HG03439 (cell line): Measurements from ENCODE around the gene FEZF1.
"Not testable (repeated sequence)": the region's sequence is repeated elsewhere in the genome, so short reads cannot be mapped to it uniquely, and the experiment has no call there.

ENCODE experiments used
- ATAC-seq: cut with Tn5 transposase; IDR thresholded peaks from one replicate; pipeline ENCODE4 v1.9.1; 2021; ENCODE audit warnings: mild to moderate bottlenecking, moderate library complexity; ENCODE audit not compliant: unreplicated experiment

Gene FEZF1

DNA sequence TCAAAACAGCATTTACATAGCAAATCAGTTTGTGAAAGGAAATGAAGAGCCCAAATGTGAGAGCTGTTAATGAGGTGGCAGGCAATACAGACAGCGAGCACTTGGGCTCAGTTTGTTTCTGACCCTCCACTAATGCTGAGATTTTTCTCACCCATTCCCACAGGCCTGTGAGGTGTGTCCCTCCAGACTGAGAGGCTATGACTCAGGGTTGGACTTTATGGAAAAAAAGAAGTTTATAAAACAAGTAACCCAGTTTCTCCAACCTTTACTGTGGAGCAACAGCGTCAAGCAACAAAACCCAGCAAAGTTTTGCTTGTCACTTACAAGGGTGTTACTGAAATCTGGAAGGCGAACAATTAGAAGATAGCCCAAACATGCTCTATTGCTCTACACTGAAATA lies 4.9 kb upstream of the FEZF1 start:
- ATAC-seq: no peak

DNA sequence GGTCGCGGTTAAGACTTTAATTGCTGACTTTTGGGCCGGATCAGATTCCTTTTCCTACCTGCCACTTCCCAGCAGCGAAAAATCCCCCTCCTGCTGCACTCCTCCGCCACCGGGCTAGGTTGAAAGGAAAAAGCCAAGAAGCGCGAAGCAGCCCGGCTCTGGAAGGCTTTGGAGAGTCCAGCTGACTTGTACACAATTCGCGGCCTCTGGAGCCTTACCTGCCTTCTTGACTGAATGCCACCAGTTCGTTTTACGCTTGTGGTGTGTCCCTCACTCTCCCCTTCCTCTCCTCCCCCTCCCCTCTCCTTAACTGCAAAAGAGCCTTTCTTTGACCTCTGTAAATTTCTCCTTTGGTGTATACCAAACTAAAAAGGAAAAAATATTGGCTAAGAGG lies 2.7 kb upstream of the FEZF1 start:
- ATAC-seq: no peak

- no peak for ATAC-seq
Observed at GRCh38 chr7:122306320-122307227, 2.0 kb upstream of the FEZF1 start.

DNA sequence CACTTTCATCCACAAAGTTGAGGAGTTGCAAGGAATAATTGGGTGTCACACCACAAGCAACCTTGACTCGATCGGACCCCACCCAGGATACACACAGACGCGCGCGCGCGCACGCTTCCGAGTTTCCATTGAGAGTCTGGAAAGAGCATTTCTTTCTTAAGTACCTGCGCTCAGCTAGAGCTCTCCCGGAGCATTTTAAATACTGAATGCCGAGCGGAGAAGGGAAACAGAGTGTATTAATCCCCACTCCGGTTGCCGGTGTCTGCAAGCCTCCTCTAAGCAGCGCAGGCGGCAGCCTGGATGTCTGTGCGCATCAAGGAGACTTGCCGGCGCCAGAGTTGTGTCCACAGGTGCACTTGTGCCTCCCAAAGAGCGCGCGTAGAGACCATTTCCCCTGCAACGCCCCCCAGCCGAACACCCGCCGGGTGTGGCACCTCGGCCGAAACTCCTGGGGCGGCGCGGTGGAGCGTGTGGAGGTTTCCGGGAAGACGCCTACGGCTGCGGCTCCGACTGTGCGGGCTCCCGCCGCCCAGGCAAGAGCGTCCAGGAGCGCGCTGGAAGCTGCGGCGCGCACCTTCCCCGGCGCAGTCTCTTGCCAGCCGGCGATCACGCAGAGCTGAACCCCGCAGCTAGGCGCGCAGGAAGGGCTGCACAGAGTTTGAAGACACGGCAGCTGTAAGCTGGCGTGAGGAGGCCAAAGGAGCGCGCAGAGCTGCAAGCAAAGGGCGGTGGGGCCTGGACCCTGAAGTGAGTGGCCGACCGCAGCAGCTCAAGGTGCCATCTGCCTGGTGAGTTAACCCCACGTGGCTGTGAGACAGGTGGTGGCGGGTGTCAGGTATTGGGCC lies 1.1 kb upstream of the FEZF1 start:
- ATAC-seq: no peak

- ATAC-seq: no peak
Observed at GRCh38 chr7:122304996-122305421, 459 bp upstream of the FEZF1 start.

DNA sequence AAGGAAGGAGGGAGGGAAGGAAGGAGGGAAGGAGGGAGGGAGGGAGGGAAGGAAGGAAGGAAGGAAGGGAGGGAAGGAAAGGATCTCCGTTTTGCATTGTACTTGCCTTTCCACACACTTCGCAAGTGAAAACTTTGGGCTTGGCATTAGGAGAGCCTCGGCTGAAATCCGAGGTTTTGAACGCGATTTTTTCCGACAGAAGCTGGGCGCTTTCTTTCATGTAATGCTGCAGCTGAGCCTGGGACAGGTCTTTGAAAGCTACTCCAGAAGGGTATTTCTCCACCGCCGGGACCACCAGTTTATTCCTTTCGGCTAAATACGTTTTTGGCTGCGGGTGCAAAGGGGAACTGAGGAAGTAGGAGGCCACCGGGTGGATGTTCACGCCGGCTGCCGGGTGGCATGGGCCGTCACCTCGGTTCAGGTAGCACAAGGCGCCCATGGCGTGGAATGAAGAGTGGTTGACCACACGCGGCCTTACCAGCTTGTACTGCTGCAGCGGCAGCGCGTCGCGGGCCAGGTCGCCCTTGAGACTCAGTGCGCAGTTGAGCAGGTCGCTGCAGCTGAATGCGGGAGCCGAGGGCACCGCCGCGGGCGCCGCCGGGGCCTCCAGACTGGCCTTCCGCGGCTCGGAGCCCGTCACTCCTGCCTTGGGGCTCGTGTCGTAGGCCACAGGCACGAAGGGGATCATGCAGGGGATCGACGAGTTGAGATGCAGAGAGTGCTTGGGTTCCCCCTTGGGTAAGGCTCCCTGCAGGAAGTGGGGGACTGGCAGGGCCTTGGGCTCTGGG lies 825 bp downstream of the FEZF1 start:
- ATAC-seq: no peak

- ATAC-seq: no peak
Observed at GRCh38 chr7:122302761-122303530, 1.6 kb downstream of the FEZF1 start.

DNA sequence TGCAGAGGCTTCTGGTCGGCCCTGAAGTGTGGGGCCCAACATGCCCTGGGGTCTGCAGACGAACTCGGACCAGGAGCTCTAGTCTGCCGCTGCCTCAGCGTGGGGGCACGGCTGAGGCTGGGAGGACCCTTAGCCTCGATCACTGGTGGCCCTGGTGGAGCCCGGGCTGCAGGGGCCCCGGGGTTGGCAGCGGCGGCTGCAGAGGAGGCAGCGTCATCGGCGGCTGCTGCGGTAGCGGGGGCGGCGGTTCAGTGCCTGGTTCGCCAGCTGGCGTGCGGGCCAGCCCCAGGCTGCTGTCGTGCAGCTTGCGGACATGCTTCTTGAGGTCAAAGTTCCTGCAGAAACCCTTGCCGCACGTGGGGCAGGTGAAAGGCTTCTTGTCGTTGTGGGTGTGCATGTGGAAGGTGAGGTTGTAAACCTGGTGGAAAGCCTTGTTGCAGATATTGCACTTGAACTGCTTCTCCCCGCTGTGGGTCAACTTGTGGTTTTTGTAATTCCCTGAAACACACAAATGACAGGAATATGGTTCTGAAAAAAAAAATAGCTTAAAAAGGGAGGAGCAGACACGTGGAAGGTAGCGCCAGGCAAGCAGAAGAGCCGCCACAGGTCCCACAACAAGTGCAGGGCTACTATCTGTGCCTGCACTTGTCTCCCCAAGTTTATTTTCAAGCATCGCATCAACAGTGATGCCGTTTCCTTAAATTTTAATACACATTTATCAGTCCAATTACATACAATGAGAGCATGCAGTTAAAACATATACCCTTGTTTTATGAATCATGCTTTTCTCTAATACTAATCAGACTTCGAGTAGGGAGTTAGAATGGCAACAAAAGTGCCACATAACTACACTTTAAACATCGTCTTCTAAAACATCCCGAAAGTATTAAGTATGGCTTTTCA lies 2.4 kb downstream of the FEZF1 start:
- ATAC-seq: no peak

- no peak for ATAC-seq
Observed at GRCh38 chr7:122300956-122301833, 3.4 kb downstream of the FEZF1 start.

- ATAC-seq: no peak
Observed at GRCh38 chr7:122300211-122300932, 4.2 kb downstream of the FEZF1 start.

DNA sequence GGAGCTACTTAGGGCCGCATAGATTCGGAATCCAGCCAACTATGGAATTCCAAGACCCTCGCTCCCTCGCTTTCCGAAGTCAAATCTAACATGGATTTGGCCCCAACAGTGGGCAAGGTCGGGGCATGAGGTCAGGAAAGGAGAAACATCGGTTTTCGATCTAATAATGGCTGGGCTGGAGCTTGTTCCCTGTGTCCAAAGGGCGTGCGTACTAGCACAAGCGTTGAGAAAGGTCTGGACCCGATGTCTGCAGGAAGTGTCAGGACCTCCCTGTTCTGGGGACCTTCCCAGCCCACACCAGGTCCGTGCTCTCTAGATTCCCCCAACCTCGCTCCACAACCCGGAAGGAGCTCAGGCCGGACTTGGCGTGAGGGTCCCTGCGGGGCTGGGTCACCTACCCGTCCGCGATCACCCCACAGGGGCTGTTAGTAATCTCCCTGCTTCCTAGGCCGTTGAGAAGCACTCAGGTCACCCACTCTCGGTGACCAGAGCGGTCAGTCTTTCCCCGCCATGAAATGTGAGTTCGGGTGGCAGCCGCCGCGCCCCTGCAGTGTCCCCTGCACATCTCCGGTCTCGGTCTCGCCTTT lies 4.8 kb downstream of the FEZF1 start:
- no peak for ATAC-seq

- ATAC-seq: no peak
Observed at GRCh38 chr7:122298618-122299017, 5.9 kb downstream of the FEZF1 start.

- ATAC-seq: no peak
Observed at GRCh38 chr7:122298131-122298530, 6.4 kb downstream of the FEZF1 start.

GRCh38 chr7:122291189-122291588 lies 13.4 kb downstream of the FEZF1 start:
- no peak for ATAC-seq

DNA sequence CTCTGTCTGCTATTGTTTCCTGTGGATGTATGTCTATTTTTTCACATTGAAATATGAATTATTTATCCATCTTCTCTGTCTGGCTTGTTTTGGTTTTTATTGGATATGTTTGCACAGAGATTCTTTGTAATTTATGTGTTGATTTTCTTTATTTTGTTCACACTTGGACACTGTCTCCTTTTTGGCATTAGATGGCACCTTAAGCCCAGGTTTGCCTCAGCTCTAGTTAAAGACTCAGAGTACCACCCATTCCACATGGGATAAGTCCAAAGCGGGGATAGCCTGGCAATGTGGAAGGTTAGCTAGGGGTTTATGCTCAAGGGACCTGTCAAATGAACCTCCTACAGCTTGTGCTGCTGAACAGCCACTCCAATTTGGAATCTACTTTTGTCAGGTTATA lies 14.1 kb downstream of the FEZF1 start:
- no peak for ATAC-seq

DNA sequence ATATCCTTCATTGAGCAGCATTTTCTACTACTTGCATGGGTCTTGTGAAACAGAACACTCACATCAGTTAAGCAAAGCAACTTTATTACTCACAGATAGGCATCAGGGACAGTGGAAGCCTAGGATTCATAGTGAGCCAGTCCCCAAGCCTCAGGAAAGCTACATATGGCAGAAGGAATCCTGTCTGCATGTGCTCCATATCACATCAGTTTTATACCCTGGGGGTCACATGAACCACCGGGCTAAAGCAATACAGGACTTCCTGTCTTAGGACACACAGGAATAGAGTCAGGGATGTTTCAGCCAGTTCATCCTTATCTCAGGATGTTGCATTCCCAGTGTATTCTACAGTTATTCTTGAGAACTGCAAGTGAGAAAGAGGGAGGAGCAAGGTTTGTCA lies 15.1 kb downstream of the FEZF1 start:
- no peak for ATAC-seq

- ATAC-seq: not testable (repeated sequence)
Observed at GRCh38 chr7:122284608-122285007, 19.9 kb downstream of the FEZF1 start.
